ENCODE measurements around the gene DCTN2.
"Not testable (repeated sequence)": the region's sequence is repeated elsewhere in the genome, so short reads cannot be mapped to it uniquely, and the experiment has no call there.

Gene DCTN2

DNA sequence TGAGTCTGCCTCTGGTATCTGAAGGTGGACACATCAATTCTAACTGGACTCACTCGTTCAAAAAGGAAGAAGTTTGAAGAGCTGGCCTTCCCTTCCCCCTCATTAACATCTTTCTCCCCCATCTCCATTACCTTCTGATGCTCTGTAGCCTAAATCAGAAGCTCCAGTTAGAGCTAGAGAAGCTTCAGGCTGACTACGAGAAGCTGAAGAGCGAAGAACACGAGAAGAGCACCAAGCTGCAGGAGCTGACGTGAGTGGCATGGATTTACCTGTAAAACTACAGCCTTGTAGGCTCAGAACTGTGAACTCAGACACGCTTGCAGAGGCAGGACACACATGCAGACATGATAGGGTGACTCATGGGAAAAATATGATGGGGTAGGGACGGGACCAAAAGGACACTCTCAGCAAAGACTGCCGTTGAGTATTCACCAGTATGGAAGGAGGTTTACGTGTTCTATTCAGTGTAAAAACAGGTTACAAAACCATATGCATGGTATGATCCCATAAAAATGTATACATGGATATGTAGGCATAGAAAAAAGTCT lies 29.7 kb upstream of the DCTN2 start:
- no peak for DNase-seq

DNA sequence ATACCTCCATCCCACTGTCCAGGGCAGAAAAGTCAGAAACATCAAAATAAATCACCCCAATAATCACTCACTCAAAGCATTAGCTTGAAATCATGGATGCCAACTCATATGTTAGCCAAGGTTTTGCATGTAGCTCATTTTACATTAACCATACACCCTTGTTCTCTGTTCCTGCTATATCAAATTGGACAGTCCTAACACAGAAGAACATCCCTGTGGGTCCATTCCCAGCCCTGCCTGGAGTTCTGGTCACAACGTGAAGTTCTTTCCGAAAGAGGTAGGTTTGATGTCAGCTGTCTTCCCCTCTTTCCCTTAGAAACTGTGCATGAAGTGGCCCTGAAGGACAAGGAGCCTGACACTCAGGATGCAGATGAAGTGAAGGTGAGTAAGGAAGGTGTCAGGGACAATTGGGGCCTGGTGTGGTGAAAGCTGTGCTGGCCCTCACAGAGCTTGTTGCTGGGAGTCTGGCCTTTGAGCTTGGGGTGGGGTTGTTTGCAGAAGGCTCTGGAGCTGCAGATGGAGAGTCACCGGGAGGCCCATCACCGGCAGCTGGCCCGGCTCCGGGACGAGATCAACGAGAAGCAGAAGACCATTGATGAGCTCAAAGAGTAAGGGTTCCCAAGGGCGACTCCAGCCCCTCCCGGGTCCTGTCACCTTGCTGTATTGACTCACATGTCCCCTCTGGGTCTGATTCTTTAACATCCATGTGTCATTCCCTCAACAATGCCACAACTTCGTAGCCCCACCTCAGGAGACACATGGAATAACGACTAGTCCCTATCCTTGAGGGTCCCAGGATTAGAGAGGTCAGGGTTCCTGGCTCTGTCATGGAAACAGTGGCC lies 29.0 kb upstream of the DCTN2 start:
- no peak for DNase-seq

DNA sequence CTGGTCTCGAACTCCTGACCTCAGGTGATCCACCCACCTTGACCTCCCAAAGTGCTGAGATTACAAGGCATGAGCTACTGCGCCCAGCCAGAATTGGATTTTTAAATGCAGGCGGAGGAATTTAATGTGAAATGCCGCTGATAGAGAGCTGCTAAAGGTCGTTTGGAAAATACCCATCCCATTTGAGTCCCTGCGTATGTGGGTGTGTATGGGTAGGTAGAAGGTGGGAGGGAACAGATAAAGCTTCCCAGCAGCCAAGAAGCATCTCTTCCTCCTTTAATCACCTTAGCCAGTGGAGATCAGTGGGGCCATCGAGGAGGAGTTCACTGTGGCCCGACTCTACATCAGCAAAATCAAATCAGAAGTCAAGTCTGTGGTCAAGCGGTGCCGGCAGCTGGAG lies 27.8 kb upstream of the DCTN2 start:
- DNase-seq = no peak

DNA sequence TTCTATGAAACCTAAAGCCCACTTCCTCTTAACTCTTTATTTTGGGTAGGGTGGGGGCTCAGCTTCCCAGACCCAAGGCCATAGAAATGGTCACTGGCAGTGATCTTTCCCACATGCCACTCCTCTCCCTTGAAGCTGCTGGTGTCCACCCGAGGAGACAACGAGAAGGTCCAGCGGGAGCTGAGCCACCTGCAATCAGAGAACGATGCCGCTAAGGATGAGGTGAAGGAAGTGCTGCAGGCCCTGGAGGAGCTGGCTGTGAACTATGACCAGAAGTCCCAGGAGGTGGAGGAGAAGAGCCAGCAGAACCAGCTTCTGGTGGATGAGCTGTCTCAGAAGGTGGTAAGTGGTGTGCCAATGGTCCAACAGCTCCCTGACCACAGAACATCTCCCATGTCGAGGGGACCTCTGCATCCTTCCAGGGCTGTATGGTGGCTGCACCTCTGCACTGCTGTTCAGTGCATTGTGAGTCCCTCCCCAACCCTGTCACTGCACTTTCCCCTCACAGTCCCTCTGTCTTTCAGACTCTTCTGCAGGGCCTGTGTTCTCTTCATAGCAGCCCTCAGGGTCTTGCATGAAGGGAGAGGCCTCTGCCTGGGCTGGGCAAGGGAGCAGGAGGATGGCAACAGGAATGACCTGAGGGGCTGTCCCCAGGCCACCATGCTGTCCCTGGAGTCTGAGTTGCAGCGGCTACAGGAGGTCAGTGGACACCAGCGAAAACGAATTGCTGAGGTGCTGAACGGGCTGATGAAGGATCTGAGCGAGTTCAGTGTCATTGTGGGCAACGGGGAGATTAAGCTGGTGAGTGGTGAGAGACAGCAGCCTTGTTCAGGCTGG lies 25.2 kb upstream of the DCTN2 start:
- DNase-seq = no peak

DNA sequence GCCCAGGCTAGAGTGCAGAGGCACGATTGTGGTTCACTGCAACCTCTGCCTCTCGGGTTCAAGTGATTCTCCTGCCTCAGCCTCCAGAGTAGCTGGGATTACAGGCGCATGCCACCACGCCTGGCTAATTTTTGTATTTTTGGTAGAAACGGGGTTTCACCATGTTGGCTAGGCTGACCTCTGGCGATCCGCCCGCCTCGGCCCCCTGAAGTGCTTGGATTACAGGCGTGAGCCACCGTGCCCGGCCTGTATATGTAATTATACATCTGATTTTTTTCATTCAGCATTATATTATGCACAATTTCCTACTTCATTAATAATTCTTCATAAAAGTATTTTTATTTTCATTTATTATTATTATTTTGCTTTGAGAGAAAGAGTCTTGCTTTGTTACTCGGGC lies 23.4 kb upstream of the DCTN2 start:
- not testable (repeated sequence) for DNase-seq

DNA sequence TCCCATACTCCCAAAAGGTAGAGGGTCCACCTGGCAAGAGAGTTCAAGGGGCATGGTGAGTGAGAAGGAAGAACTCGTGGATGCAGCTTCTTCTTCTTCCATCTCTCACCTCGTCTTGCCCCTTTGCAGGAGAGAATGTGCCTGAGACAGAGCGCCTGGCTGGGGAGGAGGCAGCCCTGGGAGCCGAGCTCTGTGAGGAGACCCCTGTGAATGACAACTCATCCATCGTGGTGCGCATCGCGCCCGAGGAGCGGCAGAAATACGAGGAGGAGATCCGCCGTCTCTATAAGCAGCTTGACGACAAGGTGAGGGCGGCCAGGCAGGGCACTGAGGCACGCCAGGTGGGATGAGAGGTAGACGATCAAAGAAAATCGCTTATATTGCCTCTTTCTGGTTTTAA lies 22.9 kb upstream of the DCTN2 start:
- DNase-seq = no peak

DNA sequence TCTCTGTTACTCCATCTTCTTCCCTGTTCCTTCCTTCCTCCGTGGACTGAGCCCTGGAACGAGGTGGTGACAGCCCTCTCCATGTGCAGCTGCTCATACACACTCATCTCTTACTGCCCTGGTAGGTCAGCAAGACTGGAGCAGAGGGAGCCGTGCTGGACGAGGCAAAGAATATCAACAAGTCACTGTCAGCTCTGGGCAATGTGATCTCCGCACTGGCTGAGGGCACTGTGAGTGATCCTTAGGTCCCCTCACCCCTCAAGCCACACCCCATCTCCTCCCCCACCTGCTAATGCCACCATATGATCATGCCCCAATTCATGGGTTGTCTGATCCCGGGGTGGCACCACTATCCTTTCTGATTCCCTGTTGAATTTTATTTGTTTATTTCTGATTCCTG lies 21.8 kb upstream of the DCTN2 start:
- DNase-seq = no peak

DNA sequence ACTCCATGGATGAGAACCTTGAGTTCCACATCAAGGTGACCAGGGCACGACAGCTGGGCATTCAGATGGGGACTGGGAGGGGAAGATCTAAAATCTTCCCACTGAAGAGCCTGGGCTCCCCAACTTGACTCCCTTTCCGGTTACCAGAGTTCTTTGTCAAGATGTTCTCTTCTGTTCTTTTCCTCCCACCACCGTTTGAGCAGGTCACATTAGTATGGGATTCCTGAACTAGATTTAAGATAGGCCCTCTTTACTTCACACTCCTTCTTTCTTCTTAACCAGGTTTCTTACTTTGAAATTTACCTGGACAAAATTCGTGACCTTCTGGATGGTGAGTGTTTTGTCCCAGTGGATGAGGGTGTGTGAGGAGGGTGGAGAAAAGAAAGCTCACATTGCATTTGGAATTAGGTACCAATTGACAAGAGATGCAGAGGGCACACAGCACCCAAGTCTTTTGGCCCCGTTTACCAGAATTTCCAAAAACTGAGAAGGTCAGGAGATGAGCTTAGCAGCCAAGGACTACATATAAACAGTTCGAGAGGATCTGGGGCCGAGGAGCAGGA lies 17.3 kb upstream of the DCTN2 start:
- DNase-seq = no peak

DNA sequence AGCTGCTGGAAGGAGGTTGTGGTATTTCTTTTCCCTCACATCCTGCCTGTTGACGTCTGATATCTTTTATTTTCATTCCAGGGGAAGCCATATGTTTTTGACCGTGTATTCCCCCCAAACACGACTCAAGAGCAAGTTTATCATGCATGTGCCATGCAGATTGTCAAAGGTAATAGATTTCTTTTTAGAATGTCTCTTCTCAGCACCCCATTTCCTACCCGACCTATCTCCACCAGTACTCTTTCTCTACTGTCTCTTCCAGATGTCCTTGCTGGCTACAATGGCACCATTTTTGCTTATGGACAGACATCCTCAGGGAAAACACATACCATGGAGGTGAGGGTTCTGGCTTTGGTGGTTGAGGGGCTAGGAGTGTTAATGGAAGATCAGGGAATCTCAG lies 16.4 kb upstream of the DCTN2 start:
- DNase-seq = no peak

DNA sequence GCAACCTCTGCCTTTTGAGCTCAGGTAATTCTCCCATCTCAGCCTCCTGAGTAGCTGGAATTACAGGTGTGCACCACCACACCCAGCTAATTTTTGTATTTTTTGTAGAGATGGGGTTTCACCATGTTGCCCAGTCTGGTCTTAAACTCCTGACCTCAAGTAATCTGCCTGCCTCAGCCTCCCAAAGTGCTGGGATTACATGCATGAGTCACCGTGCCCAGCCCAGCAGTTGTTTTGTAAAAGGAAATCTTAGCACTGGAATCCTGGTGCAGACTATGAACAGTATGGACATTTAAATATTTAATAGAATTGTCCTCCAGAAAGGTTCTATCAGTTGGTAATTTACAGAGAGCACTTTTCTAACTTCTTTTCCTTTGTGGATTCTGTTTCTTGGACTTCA lies 14.1 kb upstream of the DCTN2 start:
- not testable (repeated sequence) for DNase-seq

DNA sequence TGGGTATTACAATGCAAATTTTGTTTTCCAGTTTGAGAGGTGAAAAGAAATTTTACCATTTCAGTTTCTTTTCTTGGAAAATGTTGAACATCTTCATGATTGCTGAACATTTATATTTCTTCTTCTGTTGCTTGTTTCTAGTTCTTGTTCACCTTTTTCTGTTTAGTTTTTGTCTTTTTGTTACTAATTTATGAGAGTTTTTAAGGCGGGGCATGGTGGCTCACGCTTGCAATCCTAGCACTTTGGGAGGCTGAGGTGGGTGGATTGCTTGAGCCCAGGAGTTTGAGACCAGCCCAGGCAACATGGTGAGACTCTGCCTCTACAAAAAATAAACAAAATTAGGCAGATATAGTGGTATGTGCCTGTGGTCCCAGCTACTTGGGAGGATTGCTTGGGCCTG lies 13.5 kb upstream of the DCTN2 start:
- no peak for DNase-seq

DNA sequence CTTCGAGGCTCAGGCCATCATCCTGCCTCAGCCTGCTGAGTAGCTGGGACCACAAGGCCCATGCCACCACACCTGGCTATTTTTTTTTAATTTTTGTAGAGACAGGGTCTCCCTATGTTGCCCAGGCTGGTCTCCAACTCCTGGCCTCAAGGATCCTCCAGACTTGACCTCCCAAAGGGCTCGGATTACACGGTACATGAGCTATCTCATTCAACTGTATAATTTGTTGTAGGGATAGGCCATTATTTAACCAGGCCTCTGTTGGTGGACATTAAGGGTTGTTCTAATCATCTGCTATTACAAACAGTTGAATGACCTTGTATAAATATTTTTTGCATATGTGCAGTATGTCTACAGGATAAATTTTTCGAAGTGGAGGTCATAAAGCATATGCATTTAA lies 11.9 kb upstream of the DCTN2 start:
- DNase-seq = no peak

DNA sequence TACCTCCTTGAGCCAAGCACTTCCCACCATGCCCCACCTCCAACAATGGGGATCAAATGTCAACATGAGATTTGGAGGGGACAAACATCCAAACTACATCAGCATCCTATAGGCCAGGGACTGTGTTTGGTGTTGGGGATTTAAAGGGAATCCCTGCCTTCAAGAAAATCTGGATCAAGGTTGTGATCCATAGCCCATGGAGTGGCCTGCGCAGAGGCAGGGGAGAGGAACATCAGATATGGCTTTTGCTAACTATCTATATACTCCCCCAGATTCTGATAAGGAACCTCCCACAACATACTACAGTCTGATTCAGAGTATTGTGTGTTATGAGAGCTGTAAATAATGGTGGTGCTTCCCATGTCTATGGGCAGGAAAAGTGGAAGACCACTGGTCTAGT lies 7.9 kb upstream of the DCTN2 start:
- no peak for DNase-seq

DNA sequence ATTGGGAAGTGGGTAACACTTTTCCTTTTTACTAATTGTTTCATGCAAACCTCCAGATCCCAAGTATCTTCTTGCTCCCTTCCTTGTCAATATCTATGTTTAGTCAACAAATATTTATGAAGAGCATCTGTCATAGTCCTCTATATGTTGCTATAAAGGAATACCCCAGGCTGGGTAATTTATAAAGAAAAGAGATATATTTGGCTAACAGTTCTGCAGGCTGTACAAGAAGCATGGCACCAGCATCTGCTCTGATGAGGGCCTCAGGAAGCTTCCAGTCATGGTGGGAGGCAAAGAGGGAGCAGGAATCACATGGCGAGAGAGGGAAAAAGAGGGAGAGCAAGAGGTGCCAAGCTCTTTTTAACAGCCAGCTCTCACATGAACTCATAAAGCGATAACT lies 7.5 kb upstream of the DCTN2 start:
- DNase-seq = no peak

DNA sequence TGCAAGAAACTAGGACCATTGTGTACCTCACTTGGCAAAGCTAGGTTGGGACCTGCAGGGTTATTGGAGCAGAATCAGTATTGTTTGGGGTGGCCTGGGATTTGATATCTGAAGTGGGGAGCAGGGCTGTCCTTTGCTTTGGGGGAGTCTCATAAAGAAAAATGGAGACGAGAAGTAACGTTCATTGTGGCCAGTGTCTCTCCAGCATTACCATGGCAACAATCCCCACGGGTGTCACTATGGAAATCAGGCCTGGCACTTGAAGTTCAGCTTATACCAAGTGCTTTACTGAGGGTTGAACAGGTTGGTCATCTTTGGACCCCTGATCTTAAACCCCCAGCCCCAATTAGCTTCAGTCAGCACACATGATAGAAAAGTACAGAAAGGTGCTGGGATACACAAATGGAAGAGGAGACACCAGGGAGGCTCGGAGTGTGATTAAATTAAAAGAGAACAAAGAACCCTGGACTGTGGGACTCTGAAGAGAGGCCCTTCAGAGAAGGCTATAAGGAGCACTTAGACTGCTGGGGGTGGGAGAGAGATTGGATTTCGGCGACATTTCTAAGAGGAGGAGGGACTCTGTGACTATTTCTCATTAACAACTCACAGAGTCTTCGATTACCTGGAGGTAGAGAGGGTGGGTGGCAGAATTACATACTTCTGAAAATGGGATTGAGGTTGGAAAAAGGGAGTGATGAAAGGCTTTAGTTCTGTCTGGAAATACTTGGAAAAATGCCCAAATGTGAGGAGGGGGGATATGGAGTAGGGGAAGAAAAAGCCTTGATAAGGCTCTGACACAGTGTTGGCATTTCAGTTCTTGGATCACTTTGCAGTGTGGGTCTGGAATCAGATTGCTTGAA lies 6.6 kb upstream of the DCTN2 start:
- DNase-seq = no peak

DNA sequence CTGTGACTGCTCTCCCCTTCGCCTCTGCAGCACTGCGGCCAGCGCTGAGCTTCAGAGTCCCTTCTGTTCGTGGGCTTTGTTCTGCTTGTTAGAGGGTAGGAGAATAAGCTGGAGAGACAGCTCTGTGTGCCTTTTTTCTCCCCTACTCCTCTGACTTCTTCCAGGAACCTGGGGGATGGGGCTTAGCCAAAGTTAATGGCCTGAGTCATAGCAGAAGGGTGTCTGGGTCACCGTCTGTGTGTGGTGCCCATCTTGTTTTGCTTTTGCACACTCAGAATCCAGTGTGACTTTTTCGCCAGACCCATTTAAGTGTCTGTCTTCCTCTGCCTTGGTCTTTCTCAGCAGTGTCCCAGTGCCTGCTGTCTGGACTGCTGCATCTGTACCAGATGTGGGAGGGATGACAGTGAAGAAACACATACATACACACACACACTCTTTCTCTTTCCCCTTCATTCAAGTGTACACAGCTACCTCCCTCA lies 5.9 kb upstream of the DCTN2 start:
- DNase-seq = no peak

DNA sequence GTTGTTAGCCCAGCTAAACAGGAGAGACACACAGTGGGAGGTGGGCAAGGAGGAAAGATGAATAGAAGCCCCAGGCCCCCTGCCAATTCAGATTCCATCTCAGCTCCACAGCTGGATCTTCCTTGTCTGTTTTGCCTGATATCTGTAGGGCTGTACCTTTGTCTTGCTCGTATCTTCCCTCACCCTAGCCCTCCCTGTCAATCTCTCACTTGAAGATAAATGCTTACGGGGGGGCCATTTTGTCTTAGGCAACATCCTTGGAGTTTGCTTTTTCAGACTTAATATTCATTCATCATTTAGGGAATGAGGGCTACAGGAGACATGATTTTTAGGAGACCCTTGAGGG lies 5.3 kb upstream of the DCTN2 start:
- DNase-seq = no peak

DNA sequence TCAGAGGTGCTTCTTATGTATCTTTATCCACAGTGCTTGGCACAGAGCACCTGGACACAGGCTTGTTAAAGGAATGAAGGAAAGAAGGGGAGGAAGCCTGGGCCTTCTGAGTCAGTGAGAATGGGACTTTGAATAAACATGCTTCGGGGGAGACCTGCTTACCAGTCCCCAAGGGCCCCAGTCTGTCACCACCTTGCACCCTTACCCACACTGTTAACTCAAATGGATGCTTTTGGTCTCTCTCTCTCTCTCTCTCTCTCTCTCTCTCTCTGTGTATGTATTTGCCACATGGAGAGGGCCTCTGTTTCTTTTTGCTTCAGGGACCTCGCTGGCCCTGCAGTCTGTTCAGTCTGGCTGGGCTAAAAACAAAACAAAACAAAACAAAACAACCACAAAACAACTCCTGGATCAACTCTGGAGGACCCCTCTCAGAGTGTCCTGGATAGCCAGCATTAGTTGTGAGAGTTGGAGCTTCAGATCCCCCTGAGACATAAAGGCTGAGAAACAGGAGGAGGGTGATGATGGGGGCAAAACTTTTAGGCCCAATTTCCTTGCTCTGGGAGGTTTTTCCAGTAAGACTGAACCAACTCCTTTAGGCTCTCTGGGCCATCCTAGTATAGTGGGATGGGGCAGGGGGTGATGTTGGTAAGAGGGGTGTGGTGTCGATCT lies 4.8 kb upstream of the DCTN2 start:
- DNase-seq = no peak

DNA sequence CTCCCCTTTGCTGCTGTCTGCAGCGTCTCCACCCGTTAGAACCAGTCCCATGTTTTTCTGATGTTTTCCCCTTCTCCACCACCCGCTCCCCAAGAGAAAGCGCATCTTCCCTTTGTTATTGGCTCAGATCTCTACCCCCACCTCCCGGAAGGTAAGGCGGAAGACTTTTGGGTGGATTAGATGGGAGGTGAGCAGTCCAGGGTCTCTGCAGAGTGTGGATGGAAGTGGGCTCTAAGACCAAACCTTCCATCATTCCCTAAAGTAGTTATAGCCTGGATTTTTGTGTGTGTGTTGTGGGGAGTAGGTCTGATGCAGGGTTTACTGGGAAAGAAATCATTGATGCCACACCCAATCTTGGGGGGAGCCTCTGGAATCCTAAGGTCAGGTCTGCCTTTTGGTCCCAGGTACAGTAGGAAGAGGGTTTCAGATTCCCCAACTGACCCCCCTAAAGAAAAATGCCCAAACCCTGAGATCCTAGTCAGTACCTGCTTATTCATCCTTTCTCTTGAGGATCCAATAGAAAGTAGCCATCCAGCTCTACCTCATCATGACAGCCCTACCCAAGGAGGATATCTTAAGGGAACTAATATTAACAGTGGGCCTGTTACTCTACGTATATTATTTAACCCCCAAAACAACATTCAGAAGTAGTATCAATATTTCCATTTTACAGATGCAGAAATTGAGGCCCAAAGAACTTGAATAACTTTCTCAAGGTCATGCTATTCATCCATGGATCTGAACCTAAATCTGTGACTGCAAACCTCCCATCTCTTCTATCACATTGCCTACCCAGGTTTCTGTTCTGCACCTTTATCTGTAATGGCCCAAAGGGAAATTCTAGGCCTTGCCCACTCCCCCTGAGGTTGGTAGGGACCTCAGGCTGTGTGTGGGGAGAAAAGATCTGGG lies 3.9 kb upstream of the DCTN2 start:
- DNase-seq = no peak

DNA sequence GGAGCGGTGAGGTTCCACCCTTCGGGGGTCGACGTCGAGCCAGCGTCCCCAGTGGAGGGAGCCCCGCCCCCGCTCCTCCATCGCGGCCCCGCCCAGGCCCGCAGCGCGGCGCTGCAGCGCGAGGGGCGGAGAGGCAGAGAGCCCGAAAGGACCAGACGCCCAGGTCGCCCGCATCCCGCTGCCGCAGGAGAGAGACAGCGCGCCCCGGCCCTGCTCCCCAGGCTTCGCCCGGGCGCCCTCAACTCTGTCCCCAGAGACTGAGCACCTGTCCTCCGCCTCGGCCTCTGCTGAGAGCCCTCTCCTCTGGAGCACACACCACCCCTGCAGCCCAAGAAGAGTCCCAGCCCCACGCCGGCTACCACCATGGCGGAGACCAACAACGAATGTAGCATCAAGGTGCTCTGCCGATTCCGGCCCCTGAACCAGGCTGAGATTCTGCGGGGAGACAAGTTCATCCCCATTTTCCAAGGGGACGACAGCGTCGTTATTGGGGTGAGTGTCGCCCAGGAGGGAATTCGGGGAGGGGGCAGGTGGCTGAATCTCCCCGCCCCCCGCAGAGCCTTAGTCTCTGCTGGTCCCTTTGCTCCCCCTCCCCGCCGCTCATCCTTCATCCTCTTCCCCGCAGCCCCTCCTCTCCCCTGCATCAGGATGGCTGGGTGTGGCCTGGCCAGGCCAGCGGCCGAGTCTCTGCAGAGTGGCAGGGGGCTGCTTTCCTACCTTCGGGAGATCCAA lies 3.1 kb upstream of the DCTN2 start, which contains the start of gene KIF5A:
KIF5A (plus strand) TSS at position 136 of the 732 bp plus-strand sequence; CDS start at position 364, 228 bp downstream.
- DNase-seq = peak; percentile 79

Data from stimulated activated CD8-positive, alpha-beta memory T cell treated with anti-CD3 and anti-CD28 coated beads, Interleukin-4, amount 100 ng/mL, for 48 hours (primary cell).